Stimulated activated CD4-positive, alpha-beta T cell treated with anti-CD3 and anti-CD28 coated beads, Interleukin-12 subunit alpha, Interleukin-12 subunit beta, amount 100 ng/mL, for 48 hours (primary cell): ENCODE measurements around the gene GCNA.
A peak's percentile ranks its signal among the peaks of the same experiment; 100 is the strongest.

Experiments used
- DNase-seq, 3 donors: peaks; one replicate each; pipeline ENCODE4 v3.0.0-alpha.2; 2020; ENCODE audit warnings: low read depth in 2 of 3, low spot score in 1 of 3

GCNA gene

GRCh38 chrX:71612256-71612655, 34.0 kb downstream of the GCNA start:
- DNase-seq: no peak

DNA sequence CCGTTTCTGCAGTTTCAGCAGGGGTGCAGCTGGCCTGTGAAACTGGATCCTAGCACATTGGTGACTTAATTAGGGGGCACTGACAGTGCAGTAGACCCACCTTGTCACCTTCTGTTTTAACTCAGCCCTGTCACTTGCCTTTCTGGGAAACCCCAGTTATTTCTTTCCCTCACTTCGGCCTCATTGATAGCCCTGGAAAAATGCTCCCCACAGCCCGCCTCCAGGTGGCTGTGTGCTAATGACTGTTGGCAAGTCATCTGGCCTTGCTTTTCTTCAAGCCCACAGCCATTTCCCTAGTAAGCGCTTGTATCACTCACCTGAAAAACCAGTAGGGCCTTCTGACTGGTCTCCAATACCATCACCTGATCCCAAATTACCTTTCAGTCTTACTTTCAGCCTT, 36.8 kb downstream of the GCNA start:
- DNase-seq: no peak

- DNase-seq: no peak
Measured at GRCh38 chrX:71615954-71616353, 37.7 kb downstream of the GCNA start.

DNA sequence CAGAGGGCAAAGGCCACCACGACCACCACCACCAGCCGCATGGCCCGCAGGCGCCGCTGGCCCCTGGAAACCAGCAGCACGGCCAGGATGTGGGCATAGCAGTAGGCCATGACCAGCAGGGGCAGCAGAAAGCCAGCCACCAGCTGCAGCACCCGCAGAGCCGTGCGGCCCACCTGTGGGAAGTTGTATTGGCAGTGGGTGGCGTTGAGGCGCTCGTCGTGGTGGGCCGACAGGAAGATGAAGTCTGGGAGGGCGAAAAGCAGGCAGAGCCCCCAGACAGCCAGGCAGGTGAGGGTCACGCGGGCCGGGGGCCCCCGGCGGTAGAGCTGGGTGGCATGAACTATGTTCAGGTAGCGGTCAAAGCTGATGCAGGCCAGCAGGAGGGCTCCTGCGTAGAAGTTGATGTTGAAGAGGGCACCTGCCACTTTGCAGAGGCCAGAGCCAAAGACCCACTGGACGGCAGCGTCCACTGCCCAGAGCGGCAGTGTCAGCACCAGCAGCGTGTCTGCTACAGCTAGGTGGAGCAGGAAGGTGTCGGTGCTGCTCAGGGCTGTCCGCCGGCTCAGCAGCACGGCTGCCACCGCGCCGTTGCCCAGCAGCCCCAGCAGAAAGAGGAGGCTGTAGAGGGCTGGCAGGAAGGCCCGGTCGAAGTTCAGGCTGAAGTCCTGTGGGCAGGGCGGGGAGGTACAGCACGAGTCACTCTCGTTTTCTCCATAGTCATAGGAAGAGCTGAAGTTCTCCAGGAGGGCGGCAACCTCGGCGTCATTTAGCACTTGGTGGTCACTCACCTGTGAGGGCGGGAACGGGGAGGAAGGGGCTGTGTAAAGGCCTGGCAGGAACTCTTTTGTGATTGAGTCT, 38.7 kb downstream of the GCNA start:
- no peak for DNase-seq

DNA sequence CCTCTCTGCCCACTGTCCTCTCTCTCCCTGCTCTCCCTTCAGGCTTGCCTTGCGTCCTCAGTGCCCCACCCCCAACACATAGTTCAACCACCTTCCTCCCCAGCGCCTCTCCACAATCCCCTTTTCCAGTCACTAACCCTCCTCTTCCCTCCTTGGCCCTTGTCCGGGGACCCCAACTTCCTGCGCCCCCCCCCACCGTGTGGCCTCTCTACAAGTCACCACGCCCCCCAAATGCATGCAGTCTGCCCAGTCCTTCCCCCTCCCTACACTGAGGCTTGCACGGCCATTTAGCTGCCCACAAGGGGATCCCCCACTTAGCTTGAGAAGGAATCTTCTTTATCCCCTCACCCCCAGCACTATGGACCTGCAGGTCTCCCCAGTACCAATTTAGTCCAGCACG, 39.5 kb downstream of the GCNA start:
- no peak for DNase-seq

DNA sequence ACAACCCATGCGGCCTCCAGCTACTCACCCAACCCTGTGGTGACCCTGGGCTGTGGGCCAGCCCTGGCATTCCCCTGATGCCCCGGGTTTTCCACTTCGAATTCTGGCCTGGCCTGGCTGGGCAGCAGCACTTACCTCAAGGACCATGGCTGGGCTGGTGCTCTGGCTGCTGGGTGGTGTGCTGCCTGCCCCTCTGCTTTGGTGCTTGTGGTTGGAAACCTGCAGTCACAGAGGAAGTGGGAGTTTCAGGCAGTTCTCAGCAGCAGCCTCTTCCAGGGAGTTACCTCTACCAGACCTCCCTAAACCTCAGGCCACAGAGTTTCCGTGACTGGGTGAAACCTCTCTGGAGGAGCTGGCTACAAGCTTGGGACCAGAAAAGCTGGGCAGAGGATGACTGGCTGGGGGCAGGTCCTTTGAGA, 40.1 kb downstream of the GCNA start, which contains the start of gene CXCR3:
Gene CXCR3 (minus strand): TSS at position 209 of the 419 bp plus-strand sequence. CDS start 62 bp downstream, at position 147.
- peak; percentile 69 to 70 (median 69) for DNase-seq

- no peak for DNase-seq
Measured at GRCh38 chrX:71618787-71619186, 40.5 kb downstream of the GCNA start.

DNA sequence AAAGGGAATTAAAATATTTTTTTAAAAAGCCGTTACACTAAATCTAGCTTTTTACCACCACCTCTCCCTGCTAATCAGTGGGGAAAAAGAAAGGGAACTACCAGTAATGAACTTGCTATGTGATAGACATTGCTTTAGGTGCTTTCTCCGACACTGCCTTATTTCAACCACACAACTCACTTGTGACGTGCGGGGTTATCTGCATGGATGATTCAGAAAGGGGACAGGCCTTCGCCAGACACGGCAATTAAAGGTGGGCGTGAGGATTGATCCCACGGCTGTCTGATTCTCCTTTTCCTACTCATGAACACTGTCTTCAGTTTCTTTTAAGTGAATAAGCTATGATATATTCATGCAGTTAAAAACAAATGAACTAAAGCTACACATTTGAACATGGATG, 41.0 kb downstream of the GCNA start:
- peak; percentile 53 to 68 (median 62) for DNase-seq

DNA sequence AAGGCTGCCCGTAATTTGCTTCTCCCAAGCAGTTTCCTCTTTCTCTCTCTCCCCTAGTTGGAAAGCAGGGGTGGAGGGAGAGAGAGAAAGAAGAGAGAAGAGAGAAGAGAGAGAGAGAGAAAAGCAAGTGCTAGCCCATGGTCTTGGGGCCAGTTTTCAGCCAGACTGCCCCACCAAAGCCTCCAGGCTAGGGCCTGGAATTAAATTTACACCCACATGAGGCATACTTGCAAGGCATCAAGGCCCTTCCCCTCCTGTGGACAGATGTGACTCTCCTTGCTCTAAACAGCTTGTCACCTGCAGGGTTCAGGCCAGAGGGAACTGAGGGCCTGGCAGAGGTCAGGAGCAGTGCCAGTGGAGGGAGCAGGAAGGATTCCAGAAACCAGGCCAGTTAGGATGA, 41.7 kb downstream of the GCNA start:
- no peak for DNase-seq

- no peak for DNase-seq
Measured at GRCh38 chrX:71621603-71622002, 43.4 kb downstream of the GCNA start.

- DNase-seq: no peak
Measured at GRCh38 chrX:71622032-71622575, 43.9 kb downstream of the GCNA start.

- peak; percentile 37 to 63 (median 56) for DNase-seq
Measured at GRCh38 chrX:71622576-71623450, 44.6 kb downstream of the GCNA start.

GRCh38 chrX:71623714-71624113, 45.5 kb downstream of the GCNA start:
- DNase-seq: no peak

DNA sequence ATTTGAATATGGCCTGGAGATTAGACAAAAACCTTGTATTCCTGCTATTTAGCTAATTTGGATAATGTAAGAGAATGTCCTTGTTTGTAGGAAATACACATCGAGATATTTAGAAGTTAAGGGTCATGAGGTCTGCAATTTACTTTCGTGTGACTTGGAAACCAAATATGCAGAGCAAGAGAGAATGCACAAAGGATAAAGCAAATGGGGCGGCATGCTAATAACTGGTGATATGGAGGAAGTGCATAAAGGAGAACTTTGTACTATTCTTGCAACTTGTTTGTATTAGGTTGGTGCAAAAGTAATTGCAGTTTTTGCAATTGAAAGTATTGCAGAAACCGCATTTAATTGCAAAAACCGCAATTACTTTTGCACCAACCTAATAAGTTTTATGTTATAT, 47.2 kb downstream of the GCNA start:
- DNase-seq: no peak

GRCh38 chrX:71626576-71626975, 48.3 kb downstream of the GCNA start:
- no peak for DNase-seq

DNA sequence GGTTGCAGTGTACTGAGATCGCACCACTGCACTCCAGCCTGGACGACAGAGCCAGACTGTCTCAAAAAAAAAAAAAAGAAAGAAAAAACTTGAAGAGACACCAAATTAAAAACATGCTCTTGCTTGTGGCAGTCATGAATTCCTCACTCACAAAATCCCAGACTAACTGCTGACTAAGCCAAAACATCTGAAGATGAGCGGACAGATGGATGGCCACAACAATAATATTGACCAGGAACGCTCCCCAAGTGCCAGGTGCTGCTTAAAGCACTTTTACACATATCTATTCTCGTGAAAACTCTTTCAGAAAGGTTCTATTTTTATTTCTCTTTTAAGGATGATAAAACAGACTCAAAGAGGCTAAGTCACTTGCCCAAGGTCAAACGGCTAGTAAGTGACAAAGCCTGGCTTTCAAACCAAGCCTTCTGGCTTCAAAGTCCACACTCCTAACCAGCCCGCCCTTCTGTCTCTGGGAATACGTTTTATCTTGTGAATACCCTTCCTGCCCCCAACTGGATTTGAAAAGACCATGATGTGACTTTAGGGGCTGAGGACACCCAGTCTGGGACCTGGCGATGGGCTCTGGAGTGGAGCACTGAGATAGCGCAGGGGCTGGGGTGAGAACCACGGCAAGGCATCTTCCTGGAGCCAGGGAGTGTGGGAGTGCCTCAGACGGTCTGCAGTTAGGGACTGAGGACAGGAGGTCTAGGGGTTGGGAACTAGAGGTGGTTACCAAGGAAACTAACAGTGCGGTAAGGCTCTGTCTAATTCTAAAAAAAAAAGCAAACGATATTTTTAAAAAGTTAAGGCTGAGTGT, 49.6 kb downstream of the GCNA start:
- DNase-seq: no peak

GRCh38 chrX:71629467-71629866, 51.2 kb downstream of the GCNA start:
- DNase-seq: no peak

GRCh38 chrX:71632923-71633657, 54.9 kb downstream of the GCNA start:
- no peak for DNase-seq

DNA sequence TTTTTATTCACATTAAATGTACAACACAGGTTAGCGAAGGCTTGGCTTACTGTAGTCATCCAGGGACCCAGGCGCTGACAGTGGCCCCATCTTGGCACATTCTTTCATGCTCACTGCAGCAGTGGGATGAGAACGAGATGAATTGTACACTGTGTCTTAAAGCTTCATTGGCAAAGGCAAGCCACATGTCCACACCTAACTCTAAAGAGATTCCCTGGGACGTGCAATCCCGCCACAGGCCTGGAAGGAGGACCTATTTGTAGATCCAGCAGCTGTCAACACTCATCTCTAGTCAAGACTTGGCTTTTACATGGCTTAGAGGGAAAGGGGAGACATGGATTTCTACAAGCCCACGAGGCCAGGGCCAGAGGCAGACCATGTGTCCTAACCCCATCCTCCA, 56.1 kb downstream of the GCNA start:
- DNase-seq: no peak
